AG08395 (cell line): ENCODE results near the gene SIT1.
"Not testable (repeated sequence)": the region's sequence is repeated elsewhere in the genome, so short reads cannot be mapped to it uniquely, and the experiment has no call there.

ENCODE experiments used
- DNase-seq: peaks from one replicate; pipeline ENCODE4 v3.0.0; 2012; ENCODE audit warnings: mixed read lengths, low spot score

Gene SIT1

GRCh38 chr9:35636877-35637246 lies 13.9 kb downstream of the SIT1 start:
- not testable (repeated sequence) for DNase-seq

DNA sequence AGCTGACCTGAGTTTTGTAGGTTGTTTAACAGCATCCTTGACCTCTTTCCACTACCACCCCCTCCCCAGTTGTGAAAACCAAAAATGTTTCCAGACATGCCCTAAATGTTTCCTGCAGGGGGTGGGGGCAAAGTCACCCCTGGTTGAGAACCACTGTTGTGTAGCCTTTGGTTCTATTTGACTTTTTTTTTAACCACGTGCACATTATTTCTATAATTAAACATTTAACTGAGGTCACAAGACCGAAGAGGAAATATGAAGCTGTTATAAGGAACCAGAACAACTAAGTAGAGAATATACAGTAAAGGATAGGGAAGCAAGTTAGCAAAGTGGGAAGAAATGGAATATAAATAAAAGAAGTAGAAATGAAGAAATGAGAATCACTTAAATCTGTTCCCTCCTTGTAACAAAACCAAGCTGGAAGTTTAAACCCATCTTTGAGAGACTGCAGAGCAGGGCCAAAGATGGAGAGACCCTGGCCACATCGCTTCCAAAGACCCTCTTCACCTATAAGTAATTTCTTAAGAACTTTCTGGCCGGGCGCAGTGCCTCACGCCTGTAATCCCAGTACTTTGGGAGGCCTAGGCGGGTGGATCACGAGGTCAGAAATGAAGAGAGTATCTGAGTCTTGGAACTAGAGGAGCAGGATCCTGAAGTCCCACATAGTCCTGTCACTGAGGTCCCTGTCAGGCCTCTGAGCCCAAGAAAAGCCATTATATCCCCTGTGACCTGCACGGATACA lies 14.4 kb downstream of the SIT1 start:
- no peak for DNase-seq

DNA sequence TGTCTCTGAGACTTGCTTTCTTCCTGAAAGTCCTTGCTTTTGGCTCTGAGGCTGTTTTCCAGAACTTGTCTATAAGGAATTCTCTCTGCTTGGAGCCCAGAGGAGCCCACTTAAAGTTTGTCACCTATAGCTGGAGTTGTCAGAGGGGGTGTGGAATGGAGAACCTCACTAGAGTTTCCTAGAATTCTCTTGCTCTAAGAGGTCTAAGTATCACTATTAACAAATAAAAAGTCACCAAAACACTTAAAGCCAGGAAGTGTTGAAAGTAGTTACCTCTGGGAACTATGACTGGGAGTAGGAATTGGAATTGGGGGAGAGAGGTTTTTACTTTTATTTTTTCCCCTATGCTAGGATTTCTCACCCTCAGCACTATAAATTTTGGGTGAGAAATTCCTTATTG lies 15.0 kb downstream of the SIT1 start:
- no peak for DNase-seq

DNA sequence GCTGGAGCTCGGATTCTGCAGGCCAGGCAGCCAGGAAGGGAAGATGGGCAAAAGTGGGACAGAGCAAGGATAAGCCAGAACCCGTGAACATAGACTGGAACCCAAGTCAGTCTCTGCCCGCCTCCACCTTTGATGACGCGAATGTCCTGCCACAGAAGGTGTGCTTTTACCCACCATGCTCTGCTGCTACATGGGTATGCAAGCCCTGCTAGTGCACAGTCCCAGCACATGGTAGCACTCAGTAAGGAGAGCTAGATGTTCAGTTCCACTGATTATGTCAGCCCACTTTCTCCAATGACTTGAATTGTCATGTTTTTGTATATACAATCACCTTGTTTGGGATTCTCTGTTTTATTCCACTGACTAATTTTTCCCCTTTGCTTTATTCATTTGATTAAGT lies 21.1 kb downstream of the SIT1 start:
- DNase-seq, result no peak

DNA sequence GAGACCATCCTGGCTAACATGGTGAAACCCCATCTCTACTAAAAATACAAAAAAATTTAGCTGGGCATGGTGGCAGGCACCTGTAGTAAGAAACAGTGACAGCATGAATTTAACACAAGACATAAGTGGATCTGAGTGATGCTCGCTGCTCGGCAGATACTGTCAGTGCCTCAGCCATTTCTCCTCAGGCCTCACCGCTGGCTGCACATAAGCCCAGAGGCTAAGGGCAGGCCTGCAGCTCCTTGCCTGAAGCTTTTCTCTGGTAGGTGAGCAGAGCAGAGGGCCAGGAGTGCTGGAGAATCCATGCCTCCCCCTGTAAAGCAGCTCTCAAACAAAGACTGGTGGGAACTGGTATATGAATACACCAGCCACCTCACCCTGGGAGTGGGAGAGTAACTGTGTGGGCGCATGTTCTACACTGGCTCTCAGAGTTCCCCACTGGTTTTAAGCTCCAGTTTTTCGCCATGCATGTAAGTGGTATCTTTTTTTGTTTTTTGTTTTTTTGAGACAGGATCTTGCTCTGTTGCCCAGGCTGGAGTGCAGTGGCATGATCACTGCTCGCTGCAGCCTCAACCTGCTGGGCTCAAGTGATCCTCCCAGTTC lies 22.2 kb downstream of the SIT1 start:
- DNase-seq, result no peak

GRCh38 chr9:35627575-35627974 lies 23.2 kb downstream of the SIT1 start:
- no peak for DNase-seq

DNA sequence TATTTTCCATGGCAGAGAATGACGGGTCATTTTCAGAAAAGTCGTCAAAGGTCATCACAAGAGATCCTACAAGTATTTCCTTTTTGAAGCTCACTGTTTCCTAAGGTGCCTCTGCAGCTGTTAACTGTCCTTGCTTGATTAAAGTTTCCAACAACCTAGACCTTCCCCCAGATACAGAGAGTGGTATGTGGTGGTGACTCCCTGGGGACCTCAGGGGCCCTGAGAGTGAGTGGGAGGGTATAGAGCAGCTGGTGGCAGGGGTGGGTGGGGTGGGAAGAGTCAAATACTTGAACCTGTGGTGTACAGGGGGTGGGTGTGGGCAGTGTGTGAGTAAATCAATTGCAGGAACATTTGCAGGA lies 31.0 kb downstream of the SIT1 start:
- no peak for DNase-seq

GRCh38 chr9:35618854-35619799 lies 31.6 kb downstream of the SIT1 start:
- DNase-seq, result no peak

DNA sequence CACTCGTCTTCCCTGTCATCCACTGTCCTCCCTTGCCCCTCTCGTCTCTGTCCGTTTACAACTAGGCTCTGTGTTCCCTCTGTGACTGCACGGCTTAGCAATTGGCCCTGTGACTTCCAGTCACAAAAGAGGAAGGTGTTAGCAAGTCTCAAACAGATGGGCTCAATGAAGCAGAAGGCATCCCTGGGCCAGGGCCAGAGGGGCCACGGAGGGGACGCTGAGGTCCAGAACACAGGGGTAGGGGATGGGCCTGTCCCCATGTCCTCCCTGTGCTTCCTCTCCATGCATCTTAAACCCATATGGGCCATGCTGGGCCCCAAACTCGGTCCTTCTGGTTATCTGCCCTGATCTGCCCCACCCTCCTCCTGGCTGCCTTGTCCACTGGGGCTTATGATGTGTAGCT lies 32.4 kb downstream of the SIT1 start, which contains the start of gene CD72:
CD72 (minus strand) TSS at position 89 of the 403 bp plus-strand sequence. CDS start 110 bp downstream, outside the sequence.
- DNase-seq, result no peak

- DNase-seq, result no peak
Measured at GRCh38 chr9:35617548-35617947, 33.2 kb downstream of the SIT1 start.

DNA sequence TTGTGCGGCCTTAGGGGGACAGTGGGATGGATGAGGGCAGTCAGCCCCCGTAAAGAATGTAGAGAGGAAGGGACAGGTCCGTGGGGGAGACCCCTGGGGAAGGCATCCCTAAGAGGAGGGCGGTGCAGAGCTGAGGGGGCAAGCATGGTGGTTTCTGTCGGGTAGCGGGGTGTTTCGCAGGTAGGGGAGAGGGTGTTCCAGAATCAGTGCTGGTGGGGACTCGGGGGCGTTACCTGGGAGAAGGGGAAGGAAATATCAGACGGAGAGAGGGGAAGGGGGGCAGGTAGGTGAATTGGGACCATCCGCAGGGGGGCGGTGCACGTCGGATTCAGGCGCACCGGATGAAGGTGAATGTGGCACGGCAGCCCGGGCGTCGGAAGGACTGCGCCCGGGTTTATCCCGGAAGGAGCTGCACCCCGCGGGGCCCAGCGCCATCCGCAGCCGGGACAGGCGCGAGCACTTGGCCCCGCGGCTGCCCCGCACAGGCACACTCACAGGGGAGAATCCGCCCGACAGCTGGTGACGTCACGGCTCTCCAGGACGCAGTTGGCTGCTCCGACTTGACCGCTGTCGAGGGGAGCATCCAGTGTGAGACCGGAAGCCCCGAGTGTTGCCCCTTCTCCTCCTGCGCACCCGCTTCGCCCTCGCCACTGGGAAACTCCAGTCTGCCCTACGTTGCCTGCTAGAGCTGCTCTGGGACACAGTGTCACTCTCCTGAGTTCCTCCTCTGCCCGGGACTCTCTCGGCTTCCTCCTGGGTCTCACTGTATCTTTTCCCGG lies 33.9 kb downstream of the SIT1 start:
- DNase-seq, result peak; percentile 72

GRCh38 chr9:35615981-35616680 lies 34.6 kb downstream of the SIT1 start:
- no peak for DNase-seq

- no peak for DNase-seq
Measured at GRCh38 chr9:35612843-35613242, 37.9 kb downstream of the SIT1 start.

DNA sequence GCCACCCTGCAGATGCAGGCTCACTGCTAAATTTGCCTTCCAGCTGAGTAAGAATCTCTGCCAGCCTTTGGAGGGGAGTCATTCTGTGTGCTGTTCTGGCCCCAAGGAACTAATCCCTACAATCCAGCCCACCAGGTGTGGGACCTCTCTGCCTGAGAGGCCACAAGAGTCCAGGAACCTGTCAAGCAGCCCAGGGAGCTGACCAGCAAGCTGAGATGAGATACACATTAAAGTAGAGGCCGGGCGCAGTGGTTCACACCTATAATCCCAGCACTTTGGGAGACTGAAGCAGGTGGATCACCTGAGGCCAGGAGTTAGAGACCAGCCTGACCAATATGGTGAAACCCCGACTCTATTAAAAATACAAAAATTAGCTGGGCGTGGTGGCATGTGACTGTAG lies 38.7 kb downstream of the SIT1 start:
- DNase-seq, result not testable (repeated sequence)

DNA sequence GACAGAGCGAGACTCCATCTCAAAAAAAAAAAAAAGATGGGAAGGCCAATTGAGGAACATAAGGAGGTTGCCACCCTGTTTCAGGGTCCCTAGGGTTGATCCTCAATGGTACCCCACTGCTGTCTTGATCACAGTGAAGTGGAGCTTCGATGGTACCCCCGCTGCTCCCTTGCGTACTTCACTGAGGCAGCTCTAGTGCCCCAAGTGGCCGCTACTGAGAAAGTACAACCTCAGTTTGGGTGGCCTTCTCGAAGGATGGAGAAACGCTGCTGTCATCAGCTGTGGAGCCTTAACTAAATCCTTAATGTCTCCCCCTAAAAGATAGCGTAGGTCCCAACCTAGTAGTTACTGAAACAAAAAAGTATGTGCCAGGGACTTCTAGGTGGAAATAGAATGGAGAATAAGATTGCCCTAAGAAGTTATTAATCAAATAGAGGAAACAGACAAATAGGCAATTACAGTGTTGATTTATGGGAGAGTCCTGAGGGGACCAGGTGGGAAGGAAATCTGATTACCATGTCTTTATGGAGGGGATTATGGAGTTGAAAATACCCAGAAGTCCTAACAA lies 39.4 kb downstream of the SIT1 start:
- peak; percentile 62 for DNase-seq

DNA sequence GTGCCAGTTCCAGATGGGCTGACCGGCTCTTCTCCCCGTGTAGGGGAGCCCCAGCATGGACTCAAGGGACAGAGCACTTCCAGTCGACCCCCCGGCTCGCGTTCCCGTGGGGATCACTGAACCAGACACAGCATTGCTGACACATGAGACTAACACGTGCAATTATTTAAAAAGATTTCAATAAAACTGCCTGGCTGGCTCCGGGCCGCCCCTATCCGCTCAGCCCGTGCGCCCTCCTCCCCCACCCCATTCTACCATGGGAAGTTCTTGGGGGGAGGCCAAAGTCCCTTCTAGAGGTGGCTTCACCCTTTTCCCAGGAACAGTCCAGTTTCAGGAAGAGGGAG lies 40.9 kb downstream of the SIT1 start:
- DNase-seq, result no peak

DNA sequence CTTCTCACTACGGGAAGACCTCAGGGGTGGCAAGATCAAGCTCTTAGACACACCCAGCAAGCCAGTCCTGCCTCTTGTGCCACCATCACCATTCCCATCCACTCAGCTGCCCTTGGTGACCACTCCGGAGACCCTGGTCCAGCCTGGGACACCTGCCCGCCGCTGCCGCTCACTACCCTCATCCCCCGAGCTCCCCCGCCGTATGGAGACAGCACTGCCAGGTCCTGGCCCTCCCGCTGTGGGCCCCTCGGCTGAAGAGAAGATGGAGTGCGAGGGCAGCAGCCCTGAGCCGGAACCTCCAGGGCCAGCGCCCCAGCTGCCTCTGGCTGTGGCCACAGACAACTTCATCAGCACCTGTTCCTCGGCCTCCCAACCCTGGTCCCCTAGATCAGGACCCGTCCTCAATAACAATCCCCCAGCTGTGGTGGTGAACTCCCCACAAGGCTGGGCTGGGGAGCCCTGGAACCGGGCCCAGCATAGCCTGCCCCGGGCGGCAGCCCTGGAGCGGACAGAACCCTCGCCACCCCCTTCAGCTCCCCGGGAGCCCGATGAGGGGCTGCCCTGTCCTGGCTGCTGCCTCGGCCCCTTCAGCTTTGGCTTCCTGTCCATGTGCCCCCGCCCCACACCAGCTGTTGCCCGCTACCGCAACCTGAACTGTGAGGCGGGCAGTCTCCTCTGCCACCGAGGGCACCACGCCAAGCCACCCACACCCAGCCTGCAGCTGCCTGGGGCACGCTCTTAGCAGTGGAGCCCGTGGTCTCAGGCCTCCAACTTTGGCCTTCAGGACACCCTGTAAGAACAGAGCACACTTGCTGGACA lies 41.5 kb downstream of the SIT1 start:
- DNase-seq, result no peak

DNA sequence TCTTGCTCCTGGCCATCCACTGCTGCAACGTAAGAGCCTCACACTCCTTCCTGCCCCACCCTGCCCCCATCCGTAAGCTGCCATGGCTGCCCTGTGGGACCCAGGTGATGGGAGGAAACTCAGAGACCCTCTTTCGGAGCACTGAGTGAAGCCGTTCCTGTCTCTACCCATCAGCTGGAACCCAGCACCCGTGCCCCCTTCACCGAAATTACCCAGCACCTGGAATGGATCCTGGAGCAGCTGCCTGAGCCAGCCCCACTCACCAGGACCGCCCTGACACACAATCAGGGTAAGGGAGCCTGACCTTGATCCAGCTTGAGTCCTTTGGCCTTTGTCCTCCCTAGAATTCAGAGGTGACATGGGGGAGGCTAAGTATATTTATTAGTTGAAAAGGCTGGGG lies 42.5 kb downstream of the SIT1 start:
- no peak for DNase-seq

DNA sequence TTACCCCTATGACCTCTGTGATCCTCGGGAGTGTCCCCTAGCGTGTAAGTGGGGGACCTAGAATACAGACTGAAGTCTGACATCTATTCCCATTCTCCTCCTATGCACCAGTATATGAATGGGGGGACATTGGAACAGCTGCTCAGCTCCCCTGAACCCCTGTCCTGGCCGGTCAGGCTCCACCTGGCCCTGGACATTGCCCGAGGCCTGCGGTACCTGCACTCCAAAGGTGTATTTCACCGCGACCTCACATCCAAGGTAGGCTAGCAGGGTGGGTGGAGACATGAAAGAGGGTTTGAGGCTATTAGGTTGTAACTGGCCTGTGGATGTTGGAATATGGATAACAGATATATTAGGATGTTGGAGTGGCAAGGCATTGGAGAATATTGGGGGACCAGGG lies 44.0 kb downstream of the SIT1 start:
- DNase-seq, result no peak

DNA sequence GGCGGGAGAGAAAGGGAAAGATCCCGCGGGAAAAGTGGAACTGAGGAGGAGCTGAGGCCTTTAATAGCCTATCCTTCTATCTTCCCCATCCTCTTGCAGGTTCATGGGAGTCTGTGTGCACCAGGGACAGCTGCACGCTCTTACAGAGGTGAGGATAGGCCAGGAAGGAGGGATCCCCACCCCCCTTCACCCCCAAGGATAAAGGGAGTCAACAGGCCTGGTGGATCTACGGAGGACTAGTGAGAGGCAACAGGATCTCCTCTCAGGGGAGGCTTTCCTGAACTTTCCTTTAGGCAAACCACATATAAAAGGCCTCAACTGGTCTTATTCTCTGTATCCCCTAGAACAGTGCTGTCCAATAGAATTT lies 44.6 kb downstream of the SIT1 start:
- DNase-seq, result peak; percentile 21
